H1 (cell line): ENCODE results near the gene RAB7B. TPM values are rescaled to one million over a fixed set of nuclear protein-coding genes. Genes with fewer than 3 reads are reported as not detected.

Experiments
- BCL11A ChIP-seq, 2 experiments: IDR thresholded peaks; one replicate each; pipeline ENCODE4 v1.6.1; 2011; ENCODE audit warnings: low read depth in 2 of 2, low read length in 2 of 2, mild to moderate bottlenecking in 2 of 2
- CEBPB ChIP-seq: IDR thresholded peaks from 2 replicates; pipeline ENCODE4 v1.6.1; 2012; ENCODE audit warnings: low read depth, low read length
- CHD2 ChIP-seq: IDR thresholded peaks from 2 replicates; pipeline ENCODE4 v1.6.1; 2012; ENCODE audit warnings: low read length, improper control_type of control experiment
- CHD7 ChIP-seq: fragments of 300-600 bp; sonication (generic); IDR thresholded peaks from 2 replicates; pipeline ENCODE4 v1.7.1; 2012; ENCODE audit warnings: low read length, moderate library complexity, mild to moderate bottlenecking, inconsistent platforms; ENCODE audit not compliant: insufficient replicate concordance
- E2F6 ChIP-seq: IDR thresholded peaks from 2 replicates; pipeline ENCODE4 v1.6.1; 2012; ENCODE audit warnings: inconsistent platforms
- MAFK ChIP-seq: IDR thresholded peaks from 2 replicates; pipeline ENCODE4 v1.6.1; 2012; ENCODE audit warnings: low read depth, mild to moderate bottlenecking, improper control_type of control experiment, low read length
- NRF1 ChIP-seq: IDR thresholded peaks from 2 replicates; pipeline ENCODE4 v1.6.1; 2011; ENCODE audit warnings: mild to moderate bottlenecking, low read depth, low read length, improper control_type of control experiment
- TAF7 ChIP-seq: optimal IDR thresholded peaks from 2 replicates; pipeline ENCODE3; 2011; ENCODE audit warnings: low read depth, mild to moderate bottlenecking, inconsistent platforms, low read length, moderate library complexity, borderline replicate concordance
- TBP ChIP-seq: IDR thresholded peaks from 2 replicates; pipeline ENCODE4 v1.6.1; 2011; ENCODE audit warnings: low read depth, low read length, improper control_type of control experiment
- TCF12 ChIP-seq: IDR thresholded peaks from 2 replicates; pipeline ENCODE4 v1.6.1; 2011; ENCODE audit warnings: low read depth, mild to moderate bottlenecking, low read length
- YY1 ChIP-seq: IDR thresholded peaks from 2 replicates; pipeline ENCODE4 v1.6.1; 2011; ENCODE audit warnings: low read depth, mild to moderate bottlenecking, low read length
- polyA plus RNA-seq, 7 experiments: library from polyadenylated mRNA; depleted of rRNA in 3 of 7; stranded (reverse) in 5 of 7; unstranded in 2 of 7; fragments of >200 nt in 5 of 7; fragments of 200-250 nt in 2 of 7; gene quantifications; 1 replicate in 5 of 7; 2 replicates in 1 of 7; 4 replicates in 1 of 7; pipeline versions ENCODE4 v1.2.1 to v1.2.3, GENCODE V29; 2011 to 2013; ENCODE audit warnings: missing spikeins in 2 of 7, mixed read lengths in 2 of 7
- total RNA-seq: library from RNA; stranded (reverse); fragmentation: NEBNext Ultra II Directional; extraction: Animal tissue kit (Norgen Biotek cat#: 25700); gene quantifications from 2 replicates; pipeline ENCODE4 v1.2.1, GENCODE V29; 2021
- TF ChIP-seq, protein P1 (sequence below): IDR thresholded peaks from 2 replicates; pipeline ENCODE4 v1.6.1; 2011; ENCODE audit warnings: low read depth, mild to moderate bottlenecking, low read length; ENCODE audit not compliant: insufficient read depth

Gene RAB7B
- total and polyA plus RNA-seq, 2 of the 8 experiments (the other 6 are each of a cell fraction or from before 2014, with no cell fraction given) = 0.05 TPM; not detected in 1

GRCh38 chr1:205932776-205933175 lies 70.4 kb downstream of the RAB7B start (continued):
- TF ChIP-seq CHD7 (no peak), BCL11A (IDR thresholded peaks at IDR 0.05; ENCODE audit: low read depth in 2 of 2, low read length in 2 of 2) (no peak), TCF12 (no peak), E2F6 (no peak), CHD2 (no peak), MAFK (no peak), YY1 (no peak), CEBPB (no peak), TAF7 (no peak), NRF1 (no peak), TBP (no peak)
- TF ChIP-seq, protein P1, sequence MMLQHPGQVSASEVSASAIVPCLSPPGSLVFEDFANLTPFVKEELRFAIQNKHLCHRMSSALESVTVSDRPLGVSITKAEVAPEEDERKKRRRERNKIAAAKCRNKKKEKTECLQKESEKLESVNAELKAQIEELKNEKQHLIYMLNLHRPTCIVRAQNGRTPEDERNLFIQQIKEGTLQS = no peak
